D721Med (cell line): ENCODE results near the gene MCF2L2.

Source experiments
- DNase-seq: peaks from one replicate; pipeline ENCODE4 v3.0.0; 2011; ENCODE audit warnings: low spot score; ENCODE audit not compliant: insufficient read length
- FAIRE-seq: peaks from 2 replicates; lab custom pipeline; 2011; peaks lifted over from hg19 to GRCh38; lab: Jason Lieb, UNC
- TF ChIP-seq, protein P1 (sequence below): IDR thresholded peaks from 2 replicates; pipeline ENCODE4 v1.5.1; 2012; ENCODE audit warnings: mild to moderate bottlenecking, control low read depth; ENCODE audit not compliant: insufficient read depth; ENCODE audit errors: missing control alignments

The MCF2L2 gene

DNA sequence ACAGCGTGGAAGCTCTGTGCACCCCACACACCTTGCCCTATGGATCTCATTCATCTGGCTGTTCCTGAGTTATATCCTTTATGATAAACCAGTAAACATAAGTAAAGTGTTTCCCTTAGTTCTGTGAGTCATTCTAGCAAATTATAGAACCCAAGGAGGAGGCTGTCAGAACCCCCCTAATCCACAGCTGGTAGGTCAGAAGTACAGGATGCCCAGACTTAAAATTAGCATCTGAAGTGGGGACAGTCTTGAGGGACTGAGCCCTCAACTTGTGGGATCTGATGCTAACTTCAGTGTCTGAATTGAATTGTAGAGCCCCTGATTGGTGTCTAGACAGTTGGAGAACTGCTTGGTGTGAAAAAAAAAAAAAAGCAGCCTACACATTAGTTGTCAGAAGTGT lies 100.3 kb downstream of the MCF2L2 start:
- no peak for FAIRE-seq
- TF ChIP-seq, protein P1, sequence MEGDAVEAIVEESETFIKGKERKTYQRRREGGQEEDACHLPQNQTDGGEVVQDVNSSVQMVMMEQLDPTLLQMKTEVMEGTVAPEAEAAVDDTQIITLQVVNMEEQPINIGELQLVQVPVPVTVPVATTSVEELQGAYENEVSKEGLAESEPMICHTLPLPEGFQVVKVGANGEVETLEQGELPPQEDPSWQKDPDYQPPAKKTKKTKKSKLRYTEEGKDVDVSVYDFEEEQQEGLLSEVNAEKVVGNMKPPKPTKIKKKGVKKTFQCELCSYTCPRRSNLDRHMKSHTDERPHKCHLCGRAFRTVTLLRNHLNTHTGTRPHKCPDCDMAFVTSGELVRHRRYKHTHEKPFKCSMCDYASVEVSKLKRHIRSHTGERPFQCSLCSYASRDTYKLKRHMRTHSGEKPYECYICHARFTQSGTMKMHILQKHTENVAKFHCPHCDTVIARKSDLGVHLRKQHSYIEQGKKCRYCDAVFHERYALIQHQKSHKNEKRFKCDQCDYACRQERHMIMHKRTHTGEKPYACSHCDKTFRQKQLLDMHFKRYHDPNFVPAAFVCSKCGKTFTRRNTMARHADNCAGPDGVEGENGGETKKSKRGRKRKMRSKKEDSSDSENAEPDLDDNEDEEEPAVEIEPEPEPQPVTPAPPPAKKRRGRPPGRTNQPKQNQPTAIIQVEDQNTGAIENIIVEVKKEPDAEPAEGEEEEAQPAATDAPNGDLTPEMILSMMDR, result no peak
- no peak for DNase-seq

DNA sequence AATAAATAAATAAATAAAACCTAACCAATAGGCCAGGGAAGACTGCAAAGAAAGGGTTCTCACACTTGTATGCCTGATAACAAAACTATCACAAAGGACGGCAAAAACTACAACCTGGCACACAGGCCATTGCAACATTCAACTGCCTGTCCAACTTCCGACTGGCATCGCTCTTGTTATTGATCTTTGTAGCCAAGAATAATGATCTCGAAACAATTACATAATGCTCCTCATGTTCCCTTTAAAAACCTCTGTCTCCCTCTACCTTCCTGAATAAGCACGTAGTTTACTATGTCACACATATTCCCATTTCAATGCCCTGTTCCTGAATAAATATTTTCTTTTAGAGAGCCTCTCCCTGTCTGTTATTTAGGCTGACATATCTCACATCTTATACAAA lies 101.1 kb downstream of the MCF2L2 start:
- FAIRE-seq (no peak), DNase-seq (no peak)
- TF ChIP-seq, protein P1, result no peak

DNA sequence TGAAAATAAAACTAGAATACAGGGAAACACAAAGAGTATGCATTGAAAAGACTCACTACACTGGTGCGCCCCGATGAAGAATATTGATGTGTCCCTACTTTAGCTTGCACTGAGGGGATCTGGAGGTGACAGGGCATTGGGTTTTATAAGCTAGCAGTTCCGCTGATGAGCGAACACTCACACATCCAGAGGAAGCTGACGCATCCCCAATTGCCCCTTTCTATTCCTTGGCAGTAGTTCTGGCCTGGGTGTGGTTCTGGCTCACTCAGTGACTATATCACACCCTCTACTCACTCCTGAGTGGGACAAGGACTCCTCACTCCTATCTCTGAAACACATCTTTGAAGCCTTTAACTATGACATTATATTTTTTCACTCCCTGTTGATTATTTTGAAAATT lies 104.3 kb downstream of the MCF2L2 start:
- FAIRE-seq (no peak), DNase-seq (no peak)
- TF ChIP-seq, protein P1, result no peak

DNA sequence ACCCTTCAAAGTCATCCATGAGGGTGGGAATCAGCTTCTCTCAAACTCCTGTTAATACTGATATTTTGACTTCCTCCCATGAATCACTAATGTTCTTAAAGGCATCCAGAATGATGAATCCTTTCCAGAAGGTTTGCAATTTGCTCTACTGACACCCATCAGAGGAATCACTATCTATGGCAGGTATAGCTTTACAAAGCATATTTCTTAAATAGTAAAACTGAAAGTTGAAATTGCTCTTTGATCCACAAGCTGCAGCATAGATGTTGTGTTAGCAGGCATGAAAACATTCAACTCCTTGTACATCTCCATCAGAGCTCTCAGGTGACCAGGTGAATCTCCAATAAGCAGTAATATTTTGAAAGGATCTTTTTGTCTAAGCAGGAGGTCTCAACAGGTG lies 109.0 kb downstream of the MCF2L2 start:
- no peak for FAIRE-seq
- DNase-seq, result no peak
- TF ChIP-seq, protein P1, result no peak

DNA sequence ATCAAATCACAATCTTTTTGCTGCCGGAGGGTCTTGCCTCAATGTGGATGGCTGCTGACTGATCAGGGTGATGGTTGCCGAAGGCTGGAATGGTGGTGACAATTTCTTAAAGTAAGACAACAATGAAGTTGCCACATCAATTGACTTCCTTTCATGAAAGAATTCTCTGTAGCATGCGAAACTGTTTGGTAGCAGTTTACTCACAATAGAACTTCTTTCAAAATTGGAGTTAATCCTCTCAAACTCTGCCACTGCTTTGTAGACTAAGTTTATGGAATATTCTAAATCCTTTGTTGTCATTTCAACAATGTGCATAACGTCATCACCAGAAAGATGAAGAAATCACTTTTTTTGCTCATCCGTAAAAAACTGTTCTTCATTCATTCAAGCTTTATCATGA lies 109.5 kb downstream of the MCF2L2 start:
- DNase-seq, result no peak
- FAIRE-seq, result no peak
- TF ChIP-seq, protein P1, result no peak

DNA sequence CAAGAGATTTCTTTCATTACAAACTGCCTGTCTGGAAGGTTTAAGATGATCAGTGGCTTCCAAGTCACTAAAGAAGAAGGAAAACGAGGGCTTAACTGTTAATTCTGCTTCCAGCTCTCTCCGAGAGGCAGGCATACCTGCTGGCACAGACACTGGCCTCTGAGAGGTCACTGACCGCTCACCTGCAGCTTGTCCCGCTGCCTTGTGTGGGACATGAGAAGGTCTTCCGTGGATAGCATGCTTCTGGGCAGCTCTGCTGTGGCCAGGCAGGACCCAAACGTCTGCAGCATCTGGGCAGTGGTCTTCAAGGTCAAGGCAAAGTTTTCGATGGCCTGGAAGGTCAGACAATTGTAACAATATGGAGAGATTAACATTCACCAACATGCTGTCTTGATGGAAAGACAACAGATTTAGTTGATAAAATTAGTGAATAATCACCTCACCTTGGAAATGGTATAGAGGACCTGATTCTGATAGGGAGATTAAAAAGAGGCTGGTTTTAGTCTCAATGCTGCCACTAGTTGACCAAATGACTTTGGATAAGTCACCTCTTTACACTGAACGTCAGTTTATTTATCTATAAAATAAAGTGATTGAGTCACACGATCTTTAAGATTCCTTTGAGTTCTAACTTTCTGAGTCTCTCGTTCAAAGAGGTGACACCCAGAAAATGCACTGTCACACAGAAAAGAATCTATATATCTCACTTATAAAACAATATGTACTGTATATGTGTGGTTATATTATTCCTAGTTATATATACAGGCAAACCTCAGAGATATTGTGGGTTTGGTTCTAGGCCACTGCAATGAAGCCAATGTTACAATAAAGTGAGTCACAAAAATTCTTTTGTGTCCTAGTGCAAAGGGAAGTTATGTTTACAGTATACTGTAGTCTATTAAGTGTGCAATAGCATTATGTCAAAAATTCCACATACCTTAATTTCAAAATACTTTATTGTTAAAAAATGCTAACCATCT lies 110.2 kb downstream of the MCF2L2 start:
- no peak for FAIRE-seq
- TF ChIP-seq, protein P1, result no peak
- no peak for DNase-seq

DNA sequence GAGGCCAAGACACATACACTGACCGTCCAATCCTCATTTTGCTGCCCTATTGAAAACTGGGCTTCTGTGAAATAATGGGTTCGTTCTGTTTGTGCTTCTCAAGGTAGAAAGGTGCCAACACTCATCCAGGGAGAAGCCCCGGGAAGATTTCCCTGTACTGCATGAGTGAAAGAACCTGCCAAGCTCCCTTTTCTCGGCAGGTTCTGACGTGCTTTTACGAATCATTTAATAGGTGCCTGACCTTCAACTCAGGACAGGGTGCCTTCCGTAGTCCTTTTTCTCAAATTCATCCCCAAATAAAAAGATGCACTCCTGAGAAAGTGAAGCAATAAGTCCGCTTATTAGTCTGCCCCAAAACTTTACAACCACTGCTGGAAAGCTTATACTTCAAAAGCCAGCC lies 111.1 kb downstream of the MCF2L2 start:
- DNase-seq (no peak), FAIRE-seq (no peak)
- TF ChIP-seq, protein P1, result no peak
